Smooth muscle cell of bladder (primary cell): ENCODE measurements around the gene FNDC7. TPM values are rescaled to one million over a fixed set of nuclear protein-coding genes. Genes with fewer than 3 reads are reported as not detected.

Experiments
- total RNA-seq: library from RNA; depleted of rRNA; stranded (reverse); fragments of >200 nt; gene quantifications from 2 replicates; pipeline ENCODE4 v1.2.3, GENCODE V29; 2014

FNDC7 gene
- under 0.01 TPM in 2 replicates for total RNA-seq

DNA sequence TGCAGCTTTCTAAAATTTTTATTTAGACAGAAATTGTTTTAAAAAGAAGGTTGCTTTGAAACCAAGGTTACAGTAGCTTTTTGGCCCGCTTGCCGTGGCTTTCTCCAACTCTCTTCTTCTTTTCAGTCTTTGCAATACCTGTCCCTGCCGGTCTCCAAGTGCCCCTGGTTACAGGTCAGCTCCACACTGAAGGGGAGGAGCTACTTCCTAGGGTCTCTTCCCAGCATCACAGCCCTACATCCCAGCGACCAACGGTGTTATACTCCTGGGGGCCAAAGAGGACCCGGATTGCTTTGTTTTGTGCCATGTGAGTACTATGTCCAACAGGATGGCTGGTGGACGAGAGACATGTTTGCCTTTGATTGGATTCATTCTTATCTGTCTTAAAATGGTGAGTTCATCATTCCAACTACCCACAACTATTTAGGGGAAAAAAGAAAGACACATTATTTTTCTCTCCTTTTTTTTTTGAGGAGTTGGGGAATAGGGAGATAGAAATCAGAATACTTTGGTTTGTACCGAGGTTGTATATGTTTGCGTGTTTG lies at the start of gene FNDC7:
Gene FNDC7, plus strand, starts transcription at position 303 of the 545 bp plus-strand sequence. Its CDS starts 26 bp downstream, at position 329.

GRCh38 chr1:108691942-108692723 lies 20.6 kb upstream of the FNDC7 start, which contains the start of gene PRPF38B:
Gene PRPF38B, plus strand, starts transcription at chr1:108692310. Its CDS starts 282 bp downstream, at chr1:108692592.

DNA sequence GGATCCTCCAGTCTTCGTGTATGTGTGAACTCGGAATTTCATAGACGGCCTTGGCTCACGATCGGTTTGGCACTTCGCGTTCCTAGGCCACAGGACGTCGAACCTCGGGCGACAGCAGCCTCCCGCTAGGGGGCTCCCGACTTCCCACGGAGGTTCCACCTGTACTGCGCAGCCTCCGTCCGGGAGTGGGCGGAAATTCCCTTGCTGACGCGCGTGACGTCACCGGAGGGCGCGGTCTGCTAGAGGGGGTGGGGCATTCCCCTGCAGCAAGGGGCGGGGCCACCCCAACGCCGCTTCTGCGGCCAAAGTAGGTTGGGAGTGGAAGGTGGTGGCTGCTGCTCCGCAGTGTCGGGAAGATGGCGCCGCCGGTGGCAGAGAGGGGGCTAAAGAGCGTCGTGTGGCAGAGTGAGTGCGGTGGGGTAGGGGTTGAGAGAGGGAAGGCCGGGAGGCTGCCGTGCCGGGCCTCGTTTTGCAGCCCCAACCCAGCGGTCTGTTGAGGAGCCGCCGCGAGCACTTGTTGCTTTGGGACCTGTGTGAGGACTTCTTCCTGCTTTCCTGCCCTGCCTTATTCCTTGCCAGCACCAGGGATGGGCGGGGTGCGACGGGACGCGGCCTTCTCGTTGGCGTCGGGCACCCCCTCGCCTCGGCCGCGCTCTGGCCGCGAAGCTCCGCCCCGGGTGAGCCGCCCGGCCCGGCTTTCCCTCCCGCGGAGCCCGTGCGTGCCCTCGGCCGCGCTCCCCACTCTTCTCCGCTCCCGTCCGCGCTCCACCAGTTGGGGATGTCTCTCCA lies 33.9 kb downstream of the FNDC7 start, which contains the start of gene STXBP3:
Gene STXBP3, plus strand, starts transcription at position 293 of the 789 bp plus-strand sequence. Its CDS starts 64 bp downstream, at position 357.

Other genes starting within 250 kb of the FNDC7 start
- gene EEIG2, start 152.8 kb upstream of the FNDC7 start, total RNA-seq, result 36.3 and 46.1 TPM in 2 replicates
- 1.8 and 2.3 TPM in 2 replicates for gene HENMT1, start 51.8 kb upstream of the FNDC7 start, total RNA-seq
- 8.8 and 11.6 TPM in 2 replicates for gene PRPF38B, start 20.6 kb upstream of the FNDC7 start, total RNA-seq
- gene STXBP3, start 33.8 kb downstream of the FNDC7 start, total RNA-seq, result 50.9 and 54.6 TPM in 2 replicates
- not detected in 2 replicates for gene AKNAD1, start 144.2 kb downstream of the FNDC7 start, total RNA-seq
- gene GPSM2, start 164.1 kb downstream of the FNDC7 start, total RNA-seq, result 11.9 and 14.8 TPM in 2 replicates